Measurements from ENCODE around the gene TAS2R19.

Gene TAS2R19

DNA sequence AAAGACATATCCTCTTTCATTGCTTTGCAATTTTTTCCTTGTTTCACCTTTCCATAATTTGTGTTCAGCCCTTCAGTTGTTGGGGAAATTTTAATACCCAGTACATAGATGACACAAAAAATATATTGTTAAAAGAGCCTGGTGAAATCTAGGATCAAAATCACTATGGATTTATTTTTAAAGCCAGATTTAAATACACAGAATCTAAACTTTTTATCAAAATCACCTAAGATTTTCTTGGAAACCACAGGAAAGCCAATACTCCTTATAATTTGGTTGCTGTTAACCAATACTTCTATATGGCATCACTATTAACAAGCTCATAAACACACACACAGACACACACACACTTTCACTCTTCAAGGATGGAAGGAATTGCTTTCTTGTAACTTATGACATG, 24.2 kb downstream of the TAS2R19 start, which contains the start of gene TAS2R20:
TAS2R20 (minus strand) TSS at position 101 of the 400 bp plus-strand sequence. CDS start 429 bp downstream, outside the sequence.
- TF ChIP-seq, protein P1, sequence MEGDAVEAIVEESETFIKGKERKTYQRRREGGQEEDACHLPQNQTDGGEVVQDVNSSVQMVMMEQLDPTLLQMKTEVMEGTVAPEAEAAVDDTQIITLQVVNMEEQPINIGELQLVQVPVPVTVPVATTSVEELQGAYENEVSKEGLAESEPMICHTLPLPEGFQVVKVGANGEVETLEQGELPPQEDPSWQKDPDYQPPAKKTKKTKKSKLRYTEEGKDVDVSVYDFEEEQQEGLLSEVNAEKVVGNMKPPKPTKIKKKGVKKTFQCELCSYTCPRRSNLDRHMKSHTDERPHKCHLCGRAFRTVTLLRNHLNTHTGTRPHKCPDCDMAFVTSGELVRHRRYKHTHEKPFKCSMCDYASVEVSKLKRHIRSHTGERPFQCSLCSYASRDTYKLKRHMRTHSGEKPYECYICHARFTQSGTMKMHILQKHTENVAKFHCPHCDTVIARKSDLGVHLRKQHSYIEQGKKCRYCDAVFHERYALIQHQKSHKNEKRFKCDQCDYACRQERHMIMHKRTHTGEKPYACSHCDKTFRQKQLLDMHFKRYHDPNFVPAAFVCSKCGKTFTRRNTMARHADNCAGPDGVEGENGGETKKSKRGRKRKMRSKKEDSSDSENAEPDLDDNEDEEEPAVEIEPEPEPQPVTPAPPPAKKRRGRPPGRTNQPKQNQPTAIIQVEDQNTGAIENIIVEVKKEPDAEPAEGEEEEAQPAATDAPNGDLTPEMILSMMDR (IDR thresholded peaks at IDR 0.05; ENCODE audit: extremely low read depth, insufficient read depth, missing control alignments) = no peak
- no peak for DNase-seq (ENCODE audit: low spot score)
- in situ Hi-C loops (cut with MboI; ENCODE audit: low pct_unique_long_range_greater_than_20kb, low sequenced_read_pairs, unreplicated experiment) = no loop called here

DNA sequence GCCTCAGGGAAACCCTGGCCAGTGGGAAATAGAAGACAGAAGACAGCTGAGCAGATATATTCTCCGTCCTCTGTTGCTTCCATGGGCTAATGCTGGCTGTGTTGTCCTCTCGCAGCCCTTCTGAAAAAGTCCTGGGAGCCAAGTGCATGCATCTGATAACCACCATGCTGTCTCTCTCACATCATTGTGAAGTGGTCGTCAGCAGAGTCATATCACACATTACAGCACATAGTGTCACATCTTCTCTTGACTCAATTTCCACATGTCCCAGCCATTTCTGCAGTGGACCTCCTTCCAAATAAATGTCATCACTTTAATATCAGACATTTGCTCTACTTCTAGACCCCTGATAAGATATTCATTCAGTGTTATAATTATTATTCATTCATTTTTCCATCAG, 28.1 kb downstream of the TAS2R19 start:
- TF ChIP-seq, protein P1 (IDR thresholded peaks at IDR 0.05; ENCODE audit: extremely low read depth, insufficient read depth, missing control alignments) = no peak
- no peak for DNase-seq (ENCODE audit: low spot score)
- in situ Hi-C loops (cut with MboI; ENCODE audit: low pct_unique_long_range_greater_than_20kb, low sequenced_read_pairs, unreplicated experiment) = no loop called here

GRCh38 chr12:10989107-10989506, 33.3 kb downstream of the TAS2R19 start:
- in situ Hi-C loops (cut with MboI; ENCODE audit: low pct_unique_long_range_greater_than_20kb, low sequenced_read_pairs, unreplicated experiment) = no loop called here
- no peak for DNase-seq (ENCODE audit: low spot score)
- TF ChIP-seq, protein P1 (IDR thresholded peaks at IDR 0.05; ENCODE audit: extremely low read depth, insufficient read depth, missing control alignments) = no peak

GRCh38 chr12:10986812-10987211, 35.6 kb downstream of the TAS2R19 start, which contains the start of gene TAS2R50:
TSS of gene TAS2R50 (minus strand) at chr12:10986912. CDS start at chr12:10986860, 52 bp downstream.
- no peak for DNase-seq (ENCODE audit: low spot score)
- TF ChIP-seq, protein P1 (IDR thresholded peaks at IDR 0.05; ENCODE audit: extremely low read depth, insufficient read depth, missing control alignments) = no peak

GRCh38 chr12:10982244-10982643, 40.2 kb downstream of the TAS2R19 start:
- no peak for DNase-seq (ENCODE audit: low spot score)
- in situ Hi-C loops (cut with MboI; ENCODE audit: low pct_unique_long_range_greater_than_20kb, low sequenced_read_pairs, unreplicated experiment) = no loop called here
- TF ChIP-seq, protein P1 (IDR thresholded peaks at IDR 0.05; ENCODE audit: extremely low read depth, insufficient read depth, missing control alignments) = no peak

More at GRCh38 chr12:10986812-10987211, 35.6 kb downstream of the TAS2R19 start, which contains the start of gene TAS2R50:
- in situ Hi-C loops (cut with MboI; ENCODE audit: low pct_unique_long_range_greater_than_20kb, low sequenced_read_pairs, unreplicated experiment) = no loop called here

GRCh38 chr12:10974965-10975364, 47.5 kb downstream of the TAS2R19 start:
- TF ChIP-seq, protein P1 (IDR thresholded peaks at IDR 0.05; ENCODE audit: extremely low read depth, insufficient read depth, missing control alignments) = no peak
- DNase-seq (ENCODE audit: low spot score) = no peak
- in situ Hi-C loops (cut with MboI; ENCODE audit: low pct_unique_long_range_greater_than_20kb, low sequenced_read_pairs, unreplicated experiment) = no loop called here

Measured in GM13977 (cell line).